ENCODE measurements around the gene MSRB3.

- TF ChIP-seq CTCF (IDR thresholded peaks at IDR 0.05), result no peak
- TF ChIP-seq POLR2A (IDR thresholded peaks at IDR 0.05), result no peak
Observed at GRCh38 chr12:65324551-65324950, 46.1 kb downstream of the MSRB3 start.

Measured in esophagus squamous epithelium (tissue), 4 donors.